BLaER1 (cell line): Measurements from ENCODE around the gene PAQR7.

Source experiments
- H3K27ac ChIP-seq: shearing (Covaris generic); formaldehyde crosslinking; 2 replicates; pipeline ENCODE4 v1.8.1; 2022
- H3K27me3 ChIP-seq: shearing (Covaris generic); formaldehyde crosslinking; 2 replicates; pipeline ENCODE4 v1.8.1; 2022
- H3K36me3 ChIP-seq: shearing (Covaris generic); formaldehyde crosslinking; 2 replicates; pipeline ENCODE4 v1.8.1; 2022
- H3K4me1 ChIP-seq: shearing (Covaris generic); formaldehyde crosslinking; 2 replicates; pipeline ENCODE4 v1.8.1; 2022
- H3K4me2 ChIP-seq: shearing (Covaris generic); formaldehyde crosslinking; 2 replicates; pipeline ENCODE4 v1.8.1; 2022
- H3K4me3 ChIP-seq: shearing (Covaris generic); formaldehyde crosslinking; 2 replicates; pipeline ENCODE4 v1.8.1; 2022
- H3K9ac ChIP-seq: shearing (Covaris generic); formaldehyde crosslinking; 2 replicates; pipeline ENCODE4 v1.8.1; 2022
- H3K9me3 ChIP-seq: shearing (Covaris generic); formaldehyde crosslinking; 2 replicates; pipeline ENCODE4 v1.8.1; 2022
- H4K20me1 ChIP-seq: shearing (Covaris generic); formaldehyde crosslinking; 2 replicates; pipeline ENCODE4 v1.8.1; 2022
- Cebpa-rat ChIP-seq: shearing (Covaris generic); IDR thresholded peaks from 2 replicates; pipeline ENCODE4 v1.8.1; 2022

The PAQR7 gene

DNA sequence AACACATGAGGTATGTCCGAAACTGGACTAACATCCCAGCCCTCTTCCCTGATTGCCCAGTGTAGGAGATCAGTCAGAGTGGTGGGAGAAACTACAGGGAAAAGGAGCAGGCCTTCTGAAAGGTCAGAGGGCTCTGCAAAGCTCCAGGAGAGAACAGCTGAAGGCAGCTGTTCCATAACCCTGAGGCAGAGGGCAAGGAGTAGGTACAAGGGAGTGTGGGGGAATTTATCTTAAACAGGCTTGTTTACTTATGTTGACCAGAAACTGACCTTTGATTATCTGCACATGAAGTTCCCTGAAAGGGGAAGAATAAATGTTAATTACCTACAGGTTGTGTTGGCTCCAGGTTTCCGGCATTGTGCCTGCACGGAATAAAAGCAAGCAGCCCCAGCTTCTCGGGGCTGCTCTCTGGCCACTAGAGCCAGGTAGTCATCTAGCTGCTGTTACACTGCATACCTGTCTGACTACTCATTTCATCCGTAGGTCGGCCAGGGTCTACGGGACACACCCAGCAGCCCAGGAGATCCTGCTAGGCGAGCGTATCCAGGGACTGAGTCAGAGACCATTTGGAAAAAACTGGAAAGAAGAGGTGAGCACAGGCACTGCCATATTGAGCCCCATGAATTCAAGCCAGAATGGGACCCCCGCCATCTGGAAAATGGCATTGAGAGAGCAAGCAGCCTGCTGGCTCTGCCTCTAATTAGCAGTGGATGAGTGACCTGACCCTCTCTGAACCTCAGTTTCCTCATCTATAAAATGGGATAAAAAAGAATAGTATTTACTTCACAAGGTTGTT is 14.9 kb upstream of the PAQR7 start:
- Histone ChIP-seq H3K27me3 (no peaks in the 10 kb centered on the region), H3K27ac (no peak overlapping the region), H3K4me1 (peaks cover 14% of the 10 kb centered on the region), H4K20me1 (no peaks in the 10 kb centered on the region), H3K4me2 (no peak overlapping the region), H3K9ac (no peak overlapping the region), H3K9me3 (no peaks in the 10 kb centered on the region), H3K36me3 (peaks cover 67% of the 10 kb centered on the region), H3K4me3 (no peak overlapping the region)
- TF ChIP-seq Cebpa-rat = no peak

DNA sequence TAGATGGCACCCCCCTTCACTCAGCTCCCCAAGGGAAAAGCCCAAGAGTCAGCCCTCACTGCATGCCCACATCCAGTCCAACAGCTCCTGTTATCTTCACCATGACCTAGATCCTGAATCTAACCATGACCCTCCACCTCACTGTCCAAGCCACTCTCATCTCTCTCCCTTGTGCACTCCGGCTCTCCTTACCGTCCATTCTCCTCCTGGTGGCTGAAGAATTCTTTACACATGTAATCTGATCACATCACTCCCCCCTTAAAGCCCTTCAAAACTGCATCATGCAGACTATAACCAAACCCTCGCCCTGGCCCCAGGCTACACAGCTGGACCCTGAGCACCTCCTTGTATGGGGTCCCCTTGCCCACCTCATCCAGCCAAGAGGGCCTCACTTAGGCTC is 14.0 kb upstream of the PAQR7 start:
- Histone ChIP-seq H4K20me1 (no peaks in the 10 kb centered on the region), H3K4me2 (no peak overlapping the region), H3K4me3 (no peak overlapping the region), H3K27me3 (no peaks in the 10 kb centered on the region), H3K4me1 (peaks cover 10% of the 10 kb centered on the region), H3K27ac (no peak overlapping the region), H3K9ac (no peak overlapping the region), H3K9me3 (no peaks in the 10 kb centered on the region), H3K36me3 (peaks cover 67% of the 10 kb centered on the region)
- TF ChIP-seq Cebpa-rat = no peak

DNA sequence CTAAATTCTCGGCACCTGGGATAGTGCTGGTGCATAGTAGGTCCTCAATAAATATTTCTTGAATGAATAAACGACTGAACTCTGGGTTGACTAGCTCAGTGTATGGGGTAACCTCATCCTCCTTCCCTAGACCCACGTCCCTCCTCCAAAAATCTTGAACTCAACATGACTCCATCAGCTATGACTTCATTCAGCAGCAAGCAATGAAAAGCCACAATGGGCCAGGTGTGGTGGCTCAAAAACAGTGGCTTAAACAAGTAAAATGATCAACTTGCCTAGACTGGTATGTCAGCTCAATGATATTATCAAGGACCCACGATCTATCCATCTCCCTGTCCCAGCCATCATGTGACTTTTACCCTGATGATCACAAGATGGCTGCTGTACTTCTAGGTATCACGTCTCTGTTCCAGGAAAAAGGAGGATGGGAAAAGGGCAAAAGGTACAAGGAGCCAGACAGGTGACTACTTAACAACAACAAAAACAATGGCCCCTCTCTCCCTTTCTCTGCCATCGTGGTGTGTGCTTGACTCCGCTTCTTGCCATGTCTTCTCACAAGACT is 13.0 kb upstream of the PAQR7 start:
- H3K27me3 ChIP-seq = no peaks in the 10 kb centered on the region
- H4K20me1 ChIP-seq = no peaks in the 10 kb centered on the region
- no peaks in the 10 kb centered on the region for H3K9me3 ChIP-seq
- no peak overlapping the region for H3K27ac ChIP-seq
- peaks cover 58% of the 10 kb centered on the region for H3K36me3 ChIP-seq
- TF ChIP-seq Cebpa-rat = no peak
- peaks cover 3% of the 10 kb centered on the region for H3K4me1 ChIP-seq
- no peak overlapping the region for H3K9ac ChIP-seq
- no peak overlapping the region for H3K4me2 ChIP-seq
- no peak overlapping the region for H3K4me3 ChIP-seq

DNA sequence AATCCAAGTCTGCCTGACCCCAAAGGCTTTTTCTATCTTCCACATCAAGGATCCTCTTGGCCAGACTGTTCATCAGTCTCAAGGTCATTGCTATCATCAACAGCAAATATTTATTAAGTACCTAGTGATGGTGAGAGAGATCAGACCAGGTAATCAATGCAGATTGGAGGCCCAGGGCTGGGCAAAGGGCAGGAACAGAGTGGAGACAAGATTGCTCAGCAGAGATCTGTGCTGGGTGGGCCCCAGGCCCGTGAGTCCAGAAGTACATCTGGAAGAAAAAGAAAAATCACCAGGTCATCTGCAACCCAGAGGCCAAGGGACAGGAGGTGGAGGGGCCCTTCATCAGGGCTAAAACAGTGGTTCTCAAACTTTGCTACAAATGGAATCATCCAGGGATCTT is 10.1 kb upstream of the PAQR7 start:
- Histone ChIP-seq H3K4me3 (no peak overlapping the region), H3K36me3 (peaks cover 38% of the 10 kb centered on the region), H3K27me3 (no peaks in the 10 kb centered on the region), H4K20me1 (no peaks in the 10 kb centered on the region), H3K9me3 (no peaks in the 10 kb centered on the region), H3K4me1 (no peaks in the 10 kb centered on the region), H3K9ac (no peak overlapping the region), H3K4me2 (no peak overlapping the region), H3K27ac (no peak overlapping the region)
- TF ChIP-seq Cebpa-rat = no peak

DNA sequence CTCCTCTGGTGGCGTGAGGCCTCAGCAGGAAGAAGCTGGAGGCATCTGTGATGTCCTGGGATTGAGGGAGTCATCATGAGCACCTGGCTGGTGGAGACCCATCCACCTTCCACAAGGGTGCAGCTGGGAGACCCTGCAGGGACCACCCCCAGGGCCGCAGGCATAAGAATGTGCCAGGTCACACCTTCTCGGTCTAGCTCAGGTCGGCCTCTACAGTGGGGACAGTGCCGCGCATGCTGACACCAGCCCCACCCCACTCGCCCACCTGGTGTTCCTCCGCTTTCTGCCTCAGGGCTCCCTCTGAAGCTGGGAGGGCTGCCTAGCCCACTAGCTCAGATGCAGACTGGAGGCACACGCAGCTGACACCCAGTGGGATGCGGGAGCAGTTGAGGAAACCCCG is 5.8 kb upstream of the PAQR7 start:
- Histone ChIP-seq H3K9ac (no peak overlapping the region), H3K4me1 (no peaks in the 10 kb centered on the region), H3K9me3 (no peaks in the 10 kb centered on the region), H3K4me3 (no peak overlapping the region), H3K27me3 (peaks cover 4% of the 10 kb centered on the region; the same call in 1 of the 2 replicates), H4K20me1 (no peaks in the 10 kb centered on the region), H3K4me2 (no peak overlapping the region), H3K36me3 (peaks cover 8% of the 10 kb centered on the region; the same call in 1 of the 2 replicates), H3K27ac (no peak overlapping the region)
- no peak for TF ChIP-seq Cebpa-rat

DNA sequence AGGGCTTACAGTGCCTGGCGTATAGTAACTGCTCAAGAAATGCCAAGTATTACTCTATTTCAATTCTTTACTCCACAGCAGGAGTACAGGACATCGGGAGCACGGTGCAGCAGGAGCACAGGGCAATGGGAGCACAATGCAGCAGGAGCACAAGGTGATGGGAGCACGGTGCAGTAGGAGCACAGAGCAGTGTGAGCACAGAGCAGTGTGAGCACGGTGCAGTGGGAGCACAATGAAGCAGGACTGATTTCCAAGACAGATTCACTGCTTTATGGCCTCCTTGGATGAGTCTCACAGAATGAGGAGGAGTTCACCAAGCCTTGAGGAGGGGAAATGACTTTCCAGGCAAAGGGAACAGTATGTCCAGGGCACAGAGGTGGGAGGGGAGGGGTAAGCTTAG is 5.0 kb upstream of the PAQR7 start:
- H3K9ac ChIP-seq = no peak overlapping the region
- H3K9me3 ChIP-seq = no peaks in the 10 kb centered on the region
- TF ChIP-seq Cebpa-rat = no peak
- no peak overlapping the region for H3K27ac ChIP-seq
- H4K20me1 ChIP-seq = no peaks in the 10 kb centered on the region
- peaks cover 5% of the 10 kb centered on the region; the same call in 1 of the 2 replicates for H3K36me3 ChIP-seq
- H3K4me3 ChIP-seq = no peak overlapping the region
- peaks cover 11% of the 10 kb centered on the region; the same call in 1 of the 2 replicates for H3K27me3 ChIP-seq
- H3K4me2 ChIP-seq = no peak overlapping the region
- H3K4me1 ChIP-seq = no peaks in the 10 kb centered on the region

DNA sequence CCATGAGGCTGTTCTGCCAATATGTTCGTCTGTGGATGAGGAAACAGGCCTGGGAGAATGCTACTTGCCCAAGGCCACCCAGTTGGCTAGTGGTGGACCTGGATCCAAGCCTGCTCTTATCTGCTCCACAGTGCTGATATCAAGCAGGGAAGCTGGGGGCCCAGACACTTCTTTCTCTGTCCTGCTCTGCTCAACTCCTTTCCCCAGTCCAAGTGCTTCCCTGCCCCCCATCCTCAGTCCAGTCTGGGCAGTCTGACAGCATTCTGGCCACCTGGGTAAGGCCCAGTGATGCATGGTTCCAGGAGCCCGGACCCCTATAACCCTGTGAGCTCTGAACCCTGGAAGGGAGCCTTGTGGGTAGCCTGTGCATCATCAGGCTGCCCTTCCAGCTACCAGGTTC is 4.2 kb upstream of the PAQR7 start:
- Histone ChIP-seq H3K9ac (no peak overlapping the region), H3K27me3 (peaks cover 19% of the 10 kb centered on the region; the same call in 1 of the 2 replicates), H3K4me2 (no peak overlapping the region), H3K9me3 (no peaks in the 10 kb centered on the region), H3K4me3 (no peak overlapping the region), H3K4me1 (peaks cover 4% of the 10 kb centered on the region), H3K36me3 (no peaks in the 10 kb centered on the region), H4K20me1 (no peaks in the 10 kb centered on the region), H3K27ac (no peak overlapping the region)
- no peak for TF ChIP-seq Cebpa-rat

DNA sequence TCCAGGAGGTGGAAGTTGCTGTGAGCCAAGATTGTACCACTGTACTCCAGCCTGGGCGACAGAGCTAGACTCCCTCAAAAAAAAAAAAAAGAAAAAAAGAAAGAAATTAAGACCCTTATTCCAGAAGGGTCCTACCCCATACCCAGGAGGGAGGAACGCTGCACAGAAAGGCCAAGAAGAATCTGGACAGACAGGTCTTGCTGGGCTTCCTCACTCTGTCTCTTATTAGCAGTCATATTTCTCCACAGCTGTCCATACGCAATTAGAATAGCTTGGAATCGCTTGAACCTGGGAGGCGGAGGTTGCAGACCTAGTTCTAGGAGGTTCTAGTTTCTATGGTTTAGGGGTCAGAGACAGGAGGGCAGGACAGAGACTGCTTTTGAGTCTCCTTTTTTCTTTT is 3.2 kb upstream of the PAQR7 start:
- TF ChIP-seq Cebpa-rat = no peak
- Histone ChIP-seq H3K4me1 (peaks cover 14% of the 10 kb centered on the region), H3K9me3 (no peaks in the 10 kb centered on the region), H3K4me2 (no peak overlapping the region), H4K20me1 (no peaks in the 10 kb centered on the region), H3K4me3 (no peak overlapping the region), H3K9ac (no peak overlapping the region), H3K36me3 (no peaks in the 10 kb centered on the region), H3K27me3 (peaks cover 21% of the 10 kb centered on the region; the same call in 1 of the 2 replicates), H3K27ac (no peak overlapping the region)

DNA sequence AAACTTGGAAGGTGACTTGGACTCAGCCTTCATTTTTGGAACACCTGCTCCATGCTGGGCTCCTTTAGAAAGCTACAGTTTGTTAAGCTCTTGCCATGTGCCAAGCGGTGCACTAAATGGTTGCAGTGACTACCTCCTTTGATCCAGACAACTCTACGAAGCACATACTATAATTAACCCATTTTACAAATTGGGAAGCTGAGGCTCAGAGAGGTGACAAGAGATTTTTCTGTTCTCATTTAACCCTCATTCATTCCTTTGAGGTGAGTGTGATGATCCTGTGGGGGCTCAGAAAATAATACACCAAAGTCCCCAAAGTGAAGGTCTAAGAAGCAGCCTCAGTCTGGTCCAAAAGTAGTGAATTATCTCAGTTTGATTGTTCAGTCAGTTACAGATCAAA is 1.6 kb upstream of the PAQR7 start:
- no peak for TF ChIP-seq Cebpa-rat
- no peaks in the 10 kb centered on the region for H3K9me3 ChIP-seq
- no peak overlapping the region for H3K4me3 ChIP-seq
- H3K4me1 ChIP-seq = peaks cover 29% of the 10 kb centered on the region
- no peak overlapping the region for H3K27ac ChIP-seq
- H3K36me3 ChIP-seq = no peaks in the 10 kb centered on the region
- no peak overlapping the region for H3K9ac ChIP-seq
- H3K27me3 ChIP-seq = peaks cover 21% of the 10 kb centered on the region; the same call in 1 of the 2 replicates
- H3K4me2 ChIP-seq = no peak overlapping the region
- H4K20me1 ChIP-seq = no peaks in the 10 kb centered on the region

DNA sequence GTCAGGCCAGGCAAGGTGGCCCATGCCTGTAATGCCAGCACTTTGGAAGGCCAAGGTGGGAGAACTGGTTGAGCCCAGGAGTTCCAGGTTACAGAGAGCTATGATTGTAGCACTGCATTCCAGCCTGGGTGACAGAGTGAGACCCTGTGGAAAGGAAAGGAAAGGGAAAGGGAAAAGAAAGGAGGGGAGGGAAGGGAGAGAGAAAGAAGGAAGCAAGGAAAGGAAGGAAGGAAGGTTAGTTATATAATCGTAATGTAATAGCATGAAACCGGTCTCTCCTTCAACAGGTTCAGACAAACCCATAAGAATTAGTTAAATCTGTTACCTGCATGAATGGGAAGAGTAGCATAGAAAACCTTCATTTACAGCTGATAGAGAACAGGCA is 1.2 kb upstream of the PAQR7 start:
- Histone ChIP-seq H3K27ac (no peak overlapping the region), H3K36me3 (no peaks in the 10 kb centered on the region), H4K20me1 (no peaks in the 10 kb centered on the region), H3K4me2 (no peak overlapping the region), H3K9ac (no peak overlapping the region), H3K27me3 (peaks cover 21% of the 10 kb centered on the region; the same call in 1 of the 2 replicates), H3K4me1 (peaks cover 34% of the 10 kb centered on the region), H3K9me3 (no peaks in the 10 kb centered on the region), H3K4me3 (no peak overlapping the region)
- no peak for TF ChIP-seq Cebpa-rat
